Tongue (tissue), 2 donors: ENCODE measurements around the gene TAS1R2. TPM values are rescaled to one million over a fixed set of nuclear protein-coding genes. Genes with fewer than 3 reads are reported as not detected.
"Not testable (repeated sequence)": the region's sequence is repeated elsewhere in the genome, so short reads cannot be mapped to it uniquely, and the experiment has no call there.

Experiments used
- DNase-seq: peaks from one replicate; pipeline ENCODE4 v3.0.0-alpha.2; 2015
- total RNA-seq: library from RNA; depleted of rRNA; stranded (reverse); fragments of >200 nt; gene quantifications from one replicate; pipeline ENCODE4 v1.2.3, GENCODE V29; 2014

TAS1R2 gene
- total RNA-seq, 1 donor from 2014 or later, result not detected

DNA sequence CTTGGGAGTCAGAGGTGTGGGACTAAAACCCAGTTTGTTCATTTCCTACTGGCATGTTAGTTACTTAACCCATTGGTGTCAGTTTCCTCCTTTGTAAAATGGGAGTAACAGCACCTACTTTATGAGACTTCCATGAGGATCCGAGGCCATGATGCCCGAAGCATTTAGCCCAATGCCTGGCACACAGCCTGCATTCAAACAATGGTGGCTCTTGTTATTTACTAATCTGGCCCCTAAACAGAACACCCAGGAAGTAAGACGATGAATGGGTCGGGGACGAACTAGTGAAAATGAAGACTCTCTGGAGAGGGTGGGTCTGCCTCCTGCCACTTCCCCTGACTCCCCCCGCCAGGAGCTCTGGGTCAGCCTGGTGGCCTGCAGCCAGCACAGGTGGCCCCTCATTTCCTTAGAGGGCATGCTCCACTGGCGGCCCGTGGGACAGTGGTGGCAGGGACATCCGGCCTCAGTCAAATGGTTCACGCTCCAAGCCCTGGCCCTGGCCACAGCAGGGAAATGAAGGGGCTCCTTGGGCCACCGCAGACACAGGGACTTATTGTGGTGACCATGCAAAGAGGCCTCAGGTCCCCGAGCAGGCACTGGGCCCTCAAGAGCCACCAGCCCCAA is 9.5 kb upstream of the TAS1R2 start:
- no peak for DNase-seq

DNA sequence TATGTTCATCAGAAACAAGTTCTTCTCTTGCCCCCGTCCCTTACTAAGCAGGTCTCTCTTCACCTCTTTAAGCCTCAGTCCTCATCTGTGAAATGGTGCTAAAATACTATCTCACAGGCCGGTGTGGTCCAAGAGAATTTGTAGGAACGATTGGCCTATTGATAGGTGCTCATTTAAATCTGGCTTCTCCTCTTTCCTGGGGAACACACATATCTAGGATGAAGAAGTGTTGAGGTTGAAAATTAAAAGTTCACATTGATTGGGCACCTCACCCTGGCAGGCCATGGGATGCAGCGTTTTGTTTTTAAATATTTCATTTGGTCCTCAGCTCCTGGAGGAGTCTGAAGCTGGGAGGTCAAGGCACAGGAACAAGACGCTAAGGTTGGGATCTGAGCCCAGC is 8.9 kb upstream of the TAS1R2 start:
- DNase-seq, result no peak

DNA sequence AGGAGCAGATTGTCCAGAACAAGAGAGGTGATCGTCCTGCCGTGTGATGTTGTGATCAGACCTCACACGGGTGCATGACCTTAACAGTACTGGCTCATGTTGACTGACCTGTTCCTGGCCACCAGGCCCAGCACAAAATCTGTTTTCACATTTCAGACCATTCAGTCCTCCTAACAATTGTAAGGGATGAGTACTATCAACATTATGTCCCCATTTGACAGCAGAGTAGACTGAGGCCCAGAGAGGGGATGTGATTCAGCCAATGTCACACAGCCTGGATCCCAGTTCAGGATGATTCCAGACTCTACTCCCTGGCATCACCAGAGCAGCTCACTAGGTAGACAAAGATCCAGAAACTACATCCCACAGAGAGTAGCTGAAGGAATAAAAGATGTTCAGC is 7.4 kb upstream of the TAS1R2 start:
- DNase-seq, result no peak

DNA sequence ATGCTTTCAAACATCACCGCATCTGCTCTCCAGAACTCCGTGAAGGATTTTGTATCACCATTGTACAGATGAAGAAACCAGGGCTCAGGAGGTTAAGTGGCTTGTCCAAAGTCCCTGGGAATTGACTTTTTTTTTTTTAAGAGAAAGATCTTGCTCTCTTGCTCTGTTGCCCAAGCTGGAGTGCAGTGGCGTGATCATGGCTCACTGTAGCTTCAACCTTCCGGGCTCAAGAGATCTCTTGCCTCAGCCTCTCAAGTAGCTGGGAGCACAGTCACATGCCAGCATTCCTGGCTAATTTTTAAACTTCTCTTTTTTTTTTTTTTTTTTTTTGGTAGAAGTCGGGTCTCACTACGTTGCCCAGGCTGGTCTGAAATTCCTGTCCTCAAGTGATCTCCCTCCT is 6.9 kb upstream of the TAS1R2 start:
- DNase-seq, result no peak

DNA sequence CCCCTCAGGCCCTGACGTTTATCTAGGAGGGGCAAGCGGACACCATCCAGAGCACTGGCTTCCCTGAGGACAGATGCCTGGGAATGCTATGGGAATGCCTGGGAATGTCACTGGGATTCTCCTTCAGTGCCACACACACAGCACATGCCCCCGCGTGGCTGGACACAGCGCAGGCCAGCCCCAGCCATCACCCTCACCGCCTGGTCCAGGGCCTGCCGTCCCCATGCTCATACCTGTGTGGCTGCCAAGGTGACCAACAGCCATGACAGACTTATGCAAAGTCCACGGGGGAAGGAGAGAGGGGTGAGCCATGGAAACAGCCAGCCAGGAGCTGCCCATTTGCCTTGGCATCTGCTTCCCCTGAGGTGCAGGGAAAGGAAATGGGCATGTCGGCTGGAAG is 5.7 kb upstream of the TAS1R2 start:
- no peak for DNase-seq

DNA sequence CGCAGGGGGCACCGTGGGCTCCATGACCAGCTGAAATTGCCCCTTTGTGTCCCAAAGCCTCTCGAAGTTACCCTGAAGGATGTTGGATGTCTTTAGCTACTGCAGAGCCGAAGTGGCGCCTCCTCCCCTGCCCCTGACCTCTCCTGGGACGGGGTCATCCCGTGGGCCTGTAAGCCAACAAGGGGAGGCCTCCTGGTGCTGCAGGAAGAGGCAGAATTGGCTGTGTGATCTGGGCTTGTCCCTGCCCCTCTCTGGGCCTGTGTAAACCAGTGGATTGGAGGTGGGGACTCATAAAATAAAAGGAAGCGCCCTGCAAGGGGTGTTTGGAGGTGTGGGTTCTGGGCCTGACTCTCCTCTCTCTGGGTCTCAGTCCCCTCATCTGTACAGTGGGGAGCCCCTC is 2.1 kb upstream of the TAS1R2 start:
- DNase-seq, result no peak

DNA sequence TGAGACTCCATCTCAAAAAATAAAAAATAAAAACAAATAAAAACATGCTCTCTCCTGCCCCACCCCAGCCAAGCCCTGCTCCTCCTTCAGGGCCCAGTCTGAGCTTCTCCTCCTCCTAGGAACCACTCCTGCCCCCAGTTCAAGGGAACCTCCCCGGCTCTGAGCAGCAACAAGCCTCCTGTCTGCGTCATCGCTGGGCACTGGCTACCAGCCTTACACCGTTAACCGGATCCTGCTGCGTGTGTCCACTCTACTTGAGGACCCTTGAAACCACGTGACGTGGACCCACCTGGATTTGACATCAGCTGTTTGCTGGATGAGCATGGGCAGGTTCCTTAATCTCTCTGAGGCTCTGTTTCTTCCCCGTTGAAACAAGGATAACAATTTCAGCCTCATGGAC is 1.6 kb upstream of the TAS1R2 start:
- no peak for DNase-seq

DNA sequence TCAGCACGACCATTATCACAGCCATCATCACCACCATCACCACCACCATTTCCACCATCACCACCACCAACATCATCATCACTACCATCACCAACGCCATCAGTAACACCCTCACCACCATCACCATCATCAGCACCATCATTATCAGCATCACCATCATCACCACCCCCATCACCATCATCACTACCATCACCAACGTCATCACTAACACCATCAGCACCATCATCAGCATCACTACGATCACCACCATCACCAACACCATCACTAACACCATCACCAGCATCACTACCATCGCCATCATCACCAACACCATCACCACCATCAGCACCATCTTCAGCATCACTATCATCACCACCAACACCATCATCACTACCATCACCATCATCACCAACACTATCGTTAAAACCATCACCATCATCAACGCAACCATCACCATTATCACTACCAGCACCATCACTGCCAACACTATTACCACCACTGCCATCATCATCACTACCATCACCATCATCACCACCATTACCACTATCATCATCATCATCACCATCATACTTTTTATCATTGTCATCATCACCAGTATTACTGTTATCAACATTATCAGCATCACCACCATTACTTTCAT is 1.3 kb downstream of the TAS1R2 start:
- no peak for DNase-seq

DNA sequence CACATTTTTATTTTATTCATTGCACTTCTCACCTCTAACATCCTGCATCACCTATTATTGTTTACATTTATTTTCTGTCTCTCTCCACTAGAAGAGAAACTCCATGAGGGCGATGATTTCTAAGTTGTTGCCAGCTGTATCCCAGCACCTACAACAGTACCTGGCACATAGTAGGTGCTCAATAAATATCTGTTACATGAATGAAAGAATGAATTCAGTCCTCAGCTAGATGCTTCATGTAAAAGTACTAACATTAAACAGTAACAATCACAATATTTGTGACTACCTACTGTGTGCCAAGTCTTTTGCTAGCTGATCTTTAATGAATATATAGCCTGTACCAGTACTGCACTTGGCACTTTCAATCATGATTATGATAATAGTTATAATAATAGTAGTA is 3.0 kb downstream of the TAS1R2 start:
- no peak for DNase-seq

DNA sequence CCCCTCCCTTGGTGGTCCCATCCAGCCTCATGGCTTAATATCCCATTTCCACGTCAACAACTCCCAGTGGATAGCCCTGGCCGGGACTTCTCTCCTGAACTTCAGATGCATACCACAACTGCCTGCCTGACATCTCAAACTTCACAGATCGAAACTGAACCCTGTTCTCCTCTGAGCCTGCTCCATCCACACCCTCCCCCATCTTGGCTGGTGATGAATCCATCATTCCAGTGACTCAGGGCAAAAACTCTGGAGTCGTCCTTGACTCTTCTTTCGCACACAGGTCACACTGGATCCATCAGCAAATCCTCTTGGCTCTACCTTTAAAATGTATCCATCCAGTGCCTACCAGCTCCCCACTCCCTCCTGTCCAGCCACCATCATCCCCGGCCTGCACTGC is 3.9 kb downstream of the TAS1R2 start:
- DNase-seq, result no peak

DNA sequence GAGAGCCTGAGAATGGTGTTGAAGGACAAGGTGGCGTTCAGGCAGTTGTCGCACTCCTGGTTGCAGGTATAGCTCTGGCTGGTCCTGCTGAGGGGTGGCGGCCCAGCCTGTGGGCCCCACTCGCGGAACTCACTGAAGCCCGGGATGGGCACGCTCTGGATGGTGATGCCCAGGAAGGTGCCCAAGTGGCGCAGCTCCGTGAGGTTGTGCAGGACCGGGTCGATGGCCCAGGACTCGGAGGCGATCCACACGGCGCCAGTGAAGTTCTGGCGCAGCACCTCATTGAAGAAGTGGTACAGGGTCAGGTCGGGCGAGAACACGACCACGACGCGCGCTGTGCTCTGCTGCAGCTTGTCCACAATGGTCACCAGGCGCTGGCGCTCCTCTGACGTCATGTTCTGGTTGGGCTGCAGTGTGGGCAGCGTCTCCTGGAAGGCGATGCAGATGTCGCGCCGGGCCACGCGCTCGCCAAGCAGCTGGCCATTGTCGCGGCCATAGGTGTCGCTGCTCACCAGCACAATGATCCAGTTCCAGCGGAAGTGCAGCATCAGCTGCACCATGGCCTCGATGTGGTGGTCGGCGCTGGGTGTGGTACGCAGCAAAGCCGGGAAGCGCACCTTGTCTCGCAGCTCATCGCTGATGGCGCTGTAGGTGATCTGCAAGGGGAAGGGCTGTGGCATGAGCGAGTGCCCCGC is 5.0 kb downstream of the TAS1R2 start:
- no peak for DNase-seq

DNA sequence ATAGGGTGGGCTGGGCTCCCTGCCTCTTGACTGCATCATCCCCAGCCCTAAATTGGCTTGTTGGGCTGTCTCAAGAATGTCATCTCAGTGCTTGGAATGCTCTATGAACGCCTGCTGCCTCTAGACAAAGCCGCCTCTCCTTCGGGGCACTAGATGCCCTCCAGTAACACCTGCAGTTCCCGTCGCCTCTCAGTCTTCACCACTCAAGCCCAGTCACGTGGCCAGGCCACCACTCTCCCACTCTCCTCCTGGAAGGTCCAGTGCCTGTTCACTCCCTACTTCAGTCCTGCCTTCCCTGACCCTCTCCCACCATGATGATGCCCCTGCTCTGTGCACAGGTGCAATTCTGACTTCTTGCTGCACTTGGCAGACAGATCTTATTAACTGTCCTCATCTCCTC is 7.0 kb downstream of the TAS1R2 start:
- no peak for DNase-seq

DNA sequence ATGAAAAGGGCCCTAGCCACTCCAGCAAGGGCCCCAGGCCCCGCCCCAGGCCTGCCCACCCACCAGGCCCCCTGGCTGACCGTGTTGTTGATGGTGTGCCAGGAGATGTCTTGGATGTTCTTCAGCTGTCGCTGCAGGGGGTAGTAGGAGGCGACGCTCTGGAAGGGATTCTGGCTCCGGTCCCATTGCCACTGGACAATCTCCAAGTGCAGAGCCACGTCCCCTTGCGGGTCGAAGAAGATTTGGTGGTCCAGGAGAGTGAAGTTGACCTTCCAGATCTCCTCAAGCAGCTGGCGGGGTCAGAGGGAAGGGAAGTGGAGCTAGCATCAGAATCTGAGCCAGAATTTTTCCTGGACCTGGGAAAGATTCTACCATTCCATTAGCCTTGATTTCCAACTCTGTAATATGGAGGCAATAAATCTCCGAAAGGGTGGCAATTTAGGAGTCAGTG is 10.2 kb downstream of the TAS1R2 start:
- peak; percentile 77 for DNase-seq

DNA sequence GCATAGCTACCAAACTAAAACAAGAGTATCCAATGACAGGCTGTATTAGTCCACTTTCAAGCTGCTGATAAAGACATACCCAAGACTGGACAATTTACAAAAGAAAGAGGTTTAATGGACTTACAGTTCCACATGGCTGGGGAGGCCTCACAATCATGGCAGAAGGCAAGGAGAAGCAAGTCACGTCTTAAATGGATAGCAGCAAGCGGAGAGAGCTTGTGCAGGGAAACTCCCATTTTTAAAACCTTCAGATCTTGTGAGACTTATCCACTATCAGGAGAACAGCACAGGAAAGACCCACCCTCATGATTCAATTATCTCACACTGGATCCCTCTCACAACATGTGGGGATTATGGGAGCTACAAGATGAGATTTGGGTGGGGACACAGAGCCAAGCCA is 11.7 kb downstream of the TAS1R2 start:
- not testable (repeated sequence) for DNase-seq

DNA sequence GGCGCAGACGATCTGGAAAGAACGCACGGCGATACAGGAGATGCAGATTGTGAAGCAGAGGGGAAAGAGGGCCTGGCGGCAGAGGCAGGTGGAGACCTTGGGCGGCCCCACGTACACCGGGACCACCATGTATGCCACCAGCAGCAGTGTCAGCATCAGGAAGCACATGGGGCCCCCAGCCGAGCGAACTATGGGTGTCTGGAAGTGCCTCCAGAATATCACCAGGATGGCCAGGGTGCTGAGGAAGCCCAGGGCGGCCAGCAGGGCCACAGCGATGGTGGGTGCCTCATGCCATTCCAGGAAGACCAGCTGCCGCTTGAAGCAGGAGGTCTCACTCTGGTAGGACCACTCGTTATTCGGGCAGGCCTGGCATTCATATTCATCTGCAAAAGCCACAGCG is 19.3 kb downstream of the TAS1R2 start:
- no peak for DNase-seq

DNA sequence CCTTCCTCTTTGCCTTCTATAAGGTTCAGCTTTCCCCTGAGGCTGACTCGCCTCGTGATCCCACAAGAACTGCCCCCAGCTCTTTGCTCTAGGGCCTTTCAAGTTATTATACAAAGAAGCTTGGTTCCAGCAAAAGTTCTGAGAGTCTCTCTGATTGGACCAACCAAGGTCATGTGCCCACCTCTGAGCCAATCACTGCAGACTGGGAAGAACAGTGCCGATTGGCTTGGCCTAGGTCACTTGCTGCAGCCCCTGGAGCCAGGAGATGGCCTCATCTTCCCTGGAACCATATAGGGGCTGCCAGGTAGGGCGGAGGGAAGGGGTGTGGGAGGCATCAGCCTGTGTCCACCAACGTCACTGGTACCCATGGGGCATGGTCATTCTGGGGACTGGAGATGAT is 22.8 kb downstream of the TAS1R2 start:
- no peak for DNase-seq

DNA sequence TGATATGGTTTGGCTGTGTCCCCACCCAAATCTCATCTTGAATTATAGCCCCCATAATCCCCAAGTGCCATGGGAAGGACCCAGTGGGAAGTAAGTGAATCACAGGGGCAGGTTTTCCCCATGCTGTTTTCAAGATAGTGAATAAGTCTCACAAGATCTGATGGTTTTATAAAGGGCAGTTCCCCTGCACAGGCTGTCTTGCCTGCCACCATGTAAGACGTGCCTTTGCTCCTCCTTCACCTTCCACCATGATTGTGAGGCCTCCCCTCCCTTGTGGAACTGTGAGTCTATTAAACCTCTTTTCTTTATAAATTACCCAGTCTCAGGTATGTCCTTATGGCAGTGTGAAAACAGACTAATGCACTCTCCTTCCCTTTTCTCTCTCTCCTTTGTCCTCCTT is 27.1 kb downstream of the TAS1R2 start:
- DNase-seq, result not testable (repeated sequence)

DNA sequence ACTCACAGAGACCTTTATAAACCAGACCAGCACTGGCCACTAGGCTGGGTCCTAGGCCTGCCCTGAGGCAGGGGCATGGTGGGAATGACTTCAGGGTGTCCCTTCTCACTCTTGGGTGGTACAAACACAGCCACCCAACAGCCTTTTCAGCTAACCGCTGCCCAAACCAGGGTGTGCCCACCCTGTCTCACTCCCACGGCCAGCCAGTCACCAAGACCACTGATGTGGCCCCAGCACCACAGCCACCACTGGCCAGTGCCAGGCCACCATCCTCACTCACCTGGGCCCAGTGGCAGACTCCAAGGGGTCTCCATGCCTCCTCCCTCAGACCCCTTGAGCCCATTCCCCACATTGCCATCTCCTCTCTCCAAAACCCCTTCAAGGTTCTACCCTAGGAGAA is 27.8 kb downstream of the TAS1R2 start:
- no peak for DNase-seq

DNA sequence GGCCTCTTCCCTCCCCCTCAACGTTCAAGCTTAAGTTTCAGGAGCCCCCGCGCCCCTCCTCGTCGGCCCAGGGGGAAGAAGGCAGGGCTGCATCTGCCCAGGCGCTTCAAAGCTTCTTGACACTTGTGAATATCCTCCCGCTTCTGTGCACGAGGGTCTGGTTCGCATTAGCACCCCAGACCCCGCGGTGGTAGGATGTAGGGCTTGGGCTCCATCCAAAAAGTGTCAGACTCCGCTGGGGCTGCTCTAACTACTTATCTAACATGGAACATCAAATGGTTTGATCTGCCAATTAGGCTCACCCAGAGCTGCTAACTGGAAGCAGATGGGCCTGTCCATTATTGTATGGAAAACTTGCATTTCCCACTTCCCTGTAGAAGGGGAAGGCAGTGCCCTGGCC is 28.9 kb downstream of the TAS1R2 start:
- peak; percentile 75 for DNase-seq

DNA sequence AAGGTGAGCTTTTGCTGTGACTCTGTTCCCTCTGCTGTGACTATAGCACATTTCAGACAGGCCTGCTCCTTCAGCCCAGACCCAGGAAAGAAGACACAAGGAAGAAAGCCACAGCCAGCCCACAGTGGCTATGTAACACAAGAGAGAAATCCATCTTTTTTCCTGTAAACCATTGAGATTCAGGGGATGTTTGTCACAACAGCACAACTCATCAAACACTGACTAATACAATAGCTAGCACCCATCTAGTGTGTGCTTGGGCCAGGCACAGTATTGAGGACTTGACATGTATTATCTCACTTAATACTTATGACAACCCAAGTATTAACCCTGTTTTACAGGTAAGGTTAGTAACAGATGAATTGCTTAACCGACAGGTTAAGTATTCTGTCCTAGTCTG is 29.8 kb downstream of the TAS1R2 start:
- DNase-seq, result no peak

DNA sequence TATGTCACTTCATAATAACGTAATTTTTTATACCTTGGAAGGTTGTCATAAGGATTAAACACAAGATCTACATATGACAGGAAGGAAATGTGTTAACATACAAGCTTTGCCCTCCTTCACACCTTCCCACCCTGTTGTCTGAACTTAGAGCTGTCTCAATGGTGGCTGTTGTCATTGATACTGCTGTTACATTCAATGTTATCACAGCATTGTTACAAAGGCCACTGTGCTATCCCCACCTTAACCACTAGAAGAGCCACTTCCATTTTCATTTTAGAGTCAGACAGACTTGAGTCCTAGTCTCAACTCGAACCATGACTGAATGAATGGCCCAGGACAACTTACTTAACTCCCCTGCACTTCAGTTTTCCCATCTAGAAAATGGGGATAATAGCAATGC is 31.2 kb downstream of the TAS1R2 start:
- no peak for DNase-seq

DNA sequence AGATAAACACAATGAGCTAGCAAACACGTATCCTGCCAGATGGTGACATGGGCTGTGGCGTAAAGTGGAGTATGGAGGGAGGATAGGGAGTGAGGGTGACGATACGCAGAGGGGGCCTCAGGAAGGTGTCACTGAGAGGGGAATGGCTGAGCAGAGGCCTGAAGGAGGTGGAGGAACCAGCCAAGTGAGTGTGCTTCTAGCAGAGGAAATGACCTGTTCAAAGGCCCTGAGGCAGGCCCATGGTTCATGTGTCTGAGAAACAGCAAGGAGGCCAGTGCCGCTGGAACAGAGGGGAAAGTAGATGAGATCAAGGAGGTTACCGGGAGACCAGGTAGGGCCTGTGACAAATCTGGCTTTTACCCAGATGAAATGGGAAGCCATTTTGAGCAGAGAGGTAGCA is 36.0 kb downstream of the TAS1R2 start:
- no peak for DNase-seq

DNA sequence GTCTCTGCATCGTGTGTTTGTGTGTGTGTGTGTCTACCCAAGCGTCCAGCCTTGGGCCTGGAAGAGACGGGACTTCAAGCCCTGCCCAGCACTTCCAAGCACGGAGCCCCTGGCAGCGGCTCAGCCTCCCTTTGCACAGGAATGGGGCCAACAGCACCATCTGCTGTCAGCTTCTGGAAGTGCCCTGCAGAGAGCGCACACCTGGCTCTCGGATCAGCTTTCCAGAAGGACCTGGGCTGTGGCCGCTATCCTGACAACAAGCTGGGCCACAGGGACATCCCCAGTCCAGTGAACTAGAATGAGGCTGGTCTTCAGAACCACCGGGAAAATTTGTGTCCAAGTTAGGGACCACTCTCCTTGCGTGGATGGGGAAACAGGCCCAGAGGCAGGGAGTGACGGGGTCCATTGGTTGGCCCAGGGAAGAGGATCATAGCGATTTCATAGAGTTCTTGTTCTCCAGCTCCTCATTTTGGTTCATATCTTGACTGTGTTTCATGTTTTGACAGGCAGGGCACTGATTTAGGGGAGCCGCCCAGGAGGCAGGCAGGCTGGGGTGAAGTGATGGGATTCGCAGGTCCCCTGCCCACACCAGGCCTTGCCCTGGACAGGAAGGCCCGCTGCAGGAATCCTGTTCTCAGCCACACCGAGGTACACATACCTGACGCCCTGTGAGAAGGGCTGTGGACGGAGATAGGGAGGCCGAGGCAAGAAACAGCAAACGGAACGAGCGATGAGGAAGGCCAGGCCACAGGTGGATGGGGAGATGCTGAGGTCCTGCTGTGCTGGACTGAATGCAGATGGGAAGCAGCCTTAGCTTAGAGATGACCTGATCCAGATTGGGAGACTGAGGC is 38.4 kb downstream of the TAS1R2 start:
- DNase-seq, result peak; percentile 96
